Activated gamma-delta T cell treated with Interleukin-2 at 50 U/mL for 16 hours (primary cell): ENCODE data around the gene IQSEC3.

Experiments used
- DNase-seq: peaks from one replicate; pipeline ENCODE4 v3.0.0-alpha.2; 2020

IQSEC3 gene

GRCh38 chr12:223841-224240 lies 157.3 kb downstream of the IQSEC3 start:
- DNase-seq: no peak

- no peak for DNase-seq
Observed at GRCh38 chr12:224330-224729, 157.8 kb downstream of the IQSEC3 start.

GRCh38 chr12:225012-225411 lies 158.4 kb downstream of the IQSEC3 start:
- no peak for DNase-seq

- DNase-seq: no peak
Observed at GRCh38 chr12:226401-226800, 159.8 kb downstream of the IQSEC3 start.

DNA sequence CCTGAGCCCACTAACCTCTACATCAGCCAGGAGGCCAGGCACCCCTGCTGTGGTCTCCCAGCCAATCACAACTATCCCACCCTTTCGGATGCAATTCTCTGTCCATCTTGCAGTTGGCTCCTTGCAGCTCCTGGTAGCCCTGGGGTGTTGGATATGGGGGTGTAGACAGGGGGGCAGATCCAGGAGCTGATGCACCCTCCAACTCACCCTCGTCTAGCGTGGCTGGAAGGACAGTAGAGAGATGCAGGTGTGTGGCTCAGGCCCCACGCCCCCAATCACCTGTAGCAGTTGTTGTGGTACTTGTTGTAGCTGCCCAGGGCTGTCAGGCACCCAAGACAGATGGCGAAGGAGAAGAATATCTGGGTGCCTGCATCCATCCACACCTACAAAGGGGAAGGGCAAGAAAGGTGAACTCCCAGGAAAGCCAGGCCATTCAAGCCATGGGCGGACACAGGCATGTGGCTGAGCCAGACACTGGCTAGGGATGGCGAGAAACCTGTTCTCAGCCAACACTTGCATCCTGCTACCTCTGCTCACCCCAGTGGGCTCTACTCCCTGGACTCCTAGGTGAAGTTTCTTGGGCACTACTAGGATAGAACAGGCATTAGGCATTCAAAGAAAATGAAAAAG lies 160.8 kb downstream of the IQSEC3 start:
- no peak for DNase-seq
